Fibroblast of upper back skin (primary cell): ENCODE measurements around the gene ACOX2.

ENCODE experiments used
- DNase-seq: peaks from one replicate; pipeline ENCODE4 v3.0.0-alpha.2; 2013

The ACOX2 gene

GRCh38 chr3:58566398-58567250 is 29.6 kb upstream of the ACOX2 start:
- no peak for DNase-seq

GRCh38 chr3:58565621-58566397 is 28.8 kb upstream of the ACOX2 start:
- no peak for DNase-seq

GRCh38 chr3:58564456-58565160 is 27.6 kb upstream of the ACOX2 start:
- DNase-seq: peak; percentile 82

GRCh38 chr3:58564054-58564453 is 27.1 kb upstream of the ACOX2 start:
- DNase-seq: no peak

- peak; percentile 26 for DNase-seq
Observed at GRCh38 chr3:58563386-58564035, 26.5 kb upstream of the ACOX2 start.

GRCh38 chr3:58562498-58562897 is 25.5 kb upstream of the ACOX2 start:
- no peak for DNase-seq

- DNase-seq: peak; percentile 98
Observed at GRCh38 chr3:58560771-58561311, 23.9 kb upstream of the ACOX2 start.

- DNase-seq: no peak
Observed at GRCh38 chr3:58559586-58559985, 22.6 kb upstream of the ACOX2 start.

GRCh38 chr3:58557491-58557890 is 20.5 kb upstream of the ACOX2 start:
- no peak for DNase-seq

GRCh38 chr3:58556761-58557221 is 19.8 kb upstream of the ACOX2 start:
- DNase-seq: no peak

GRCh38 chr3:58556001-58556400 is 19.0 kb upstream of the ACOX2 start:
- DNase-seq: no peak

GRCh38 chr3:58555203-58555602 is 18.2 kb upstream of the ACOX2 start:
- no peak for DNase-seq

- no peak for DNase-seq
Observed at GRCh38 chr3:58553003-58553402, 16.0 kb upstream of the ACOX2 start.

GRCh38 chr3:58551636-58552180 is 14.7 kb upstream of the ACOX2 start:
- DNase-seq: no peak

GRCh38 chr3:58544541-58544940 is 7.6 kb upstream of the ACOX2 start:
- peak; percentile 50 for DNase-seq

- no peak for DNase-seq
Observed at GRCh38 chr3:58540176-58540858, 3.3 kb upstream of the ACOX2 start.

GRCh38 chr3:58539626-58540025 is 2.6 kb upstream of the ACOX2 start:
- DNase-seq: no peak

- DNase-seq: no peak
Observed at GRCh38 chr3:58537412-58538301, 667 bp upstream of the ACOX2 start.

GRCh38 chr3:58535531-58536500 is 1.2 kb downstream of the ACOX2 start:
- DNase-seq: peak; percentile 51
